ENCODE data around the gene DUSP1. TPM values are rescaled to one million over a fixed set of nuclear protein-coding genes. Genes with fewer than 3 reads are reported as not detected.
A peak's percentile ranks its signal among the peaks of the same experiment; 100 is the strongest.

Gene DUSP1
- total RNA-seq, 1 donor from 2014 or later = 2,876 TPM

DNA sequence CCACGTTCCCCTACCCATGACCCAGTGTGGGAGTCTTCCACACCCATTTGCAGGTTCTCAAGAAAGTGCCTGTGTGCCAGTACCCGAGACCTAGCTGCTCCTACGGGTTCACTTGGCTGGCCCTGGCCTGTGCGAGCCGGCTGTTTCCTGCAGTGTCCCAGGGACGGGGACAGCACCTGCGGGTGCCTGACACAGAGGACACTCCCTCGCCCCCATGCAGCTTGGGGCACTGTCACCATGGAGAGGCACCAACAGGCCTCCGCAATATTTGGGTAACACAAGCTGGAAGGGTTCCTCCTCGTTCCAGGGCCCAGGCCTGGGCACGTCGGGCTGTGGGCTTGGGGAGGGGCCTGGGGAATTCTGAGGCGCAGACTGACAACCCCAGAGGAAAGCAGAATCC is 41.4 kb downstream of the DUSP1 start:
- no peak for DNase-seq (ENCODE audit: extremely low spot score in 2 of 2)
- Histone ChIP-seq H3K9me3 (no peaks in the 10 kb centered on the region), H3K4me1 (peaks cover 31% of the 10 kb centered on the region), H3K36me3 (no peaks in the 10 kb centered on the region), H3K27me3 (no peaks in the 10 kb centered on the region), H3K27ac (peak overlapping the region; percentile 10), H3K4me3 (no peak overlapping the region)
- TF ChIP-seq POLR2A (IDR thresholded peaks at IDR 0.05) (no peak), POLR2AphosphoS5 (IDR thresholded peaks at IDR 0.05; ENCODE audit: insufficient read depth in 1 of 2, low read depth in 1 of 2) (no peak)
- TF ChIP-seq, protein P1, sequence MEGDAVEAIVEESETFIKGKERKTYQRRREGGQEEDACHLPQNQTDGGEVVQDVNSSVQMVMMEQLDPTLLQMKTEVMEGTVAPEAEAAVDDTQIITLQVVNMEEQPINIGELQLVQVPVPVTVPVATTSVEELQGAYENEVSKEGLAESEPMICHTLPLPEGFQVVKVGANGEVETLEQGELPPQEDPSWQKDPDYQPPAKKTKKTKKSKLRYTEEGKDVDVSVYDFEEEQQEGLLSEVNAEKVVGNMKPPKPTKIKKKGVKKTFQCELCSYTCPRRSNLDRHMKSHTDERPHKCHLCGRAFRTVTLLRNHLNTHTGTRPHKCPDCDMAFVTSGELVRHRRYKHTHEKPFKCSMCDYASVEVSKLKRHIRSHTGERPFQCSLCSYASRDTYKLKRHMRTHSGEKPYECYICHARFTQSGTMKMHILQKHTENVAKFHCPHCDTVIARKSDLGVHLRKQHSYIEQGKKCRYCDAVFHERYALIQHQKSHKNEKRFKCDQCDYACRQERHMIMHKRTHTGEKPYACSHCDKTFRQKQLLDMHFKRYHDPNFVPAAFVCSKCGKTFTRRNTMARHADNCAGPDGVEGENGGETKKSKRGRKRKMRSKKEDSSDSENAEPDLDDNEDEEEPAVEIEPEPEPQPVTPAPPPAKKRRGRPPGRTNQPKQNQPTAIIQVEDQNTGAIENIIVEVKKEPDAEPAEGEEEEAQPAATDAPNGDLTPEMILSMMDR (IDR thresholded peaks at IDR 0.05) = no peak
- intact Hi-C loops (cut with DNase I) = no loop called here

DNA sequence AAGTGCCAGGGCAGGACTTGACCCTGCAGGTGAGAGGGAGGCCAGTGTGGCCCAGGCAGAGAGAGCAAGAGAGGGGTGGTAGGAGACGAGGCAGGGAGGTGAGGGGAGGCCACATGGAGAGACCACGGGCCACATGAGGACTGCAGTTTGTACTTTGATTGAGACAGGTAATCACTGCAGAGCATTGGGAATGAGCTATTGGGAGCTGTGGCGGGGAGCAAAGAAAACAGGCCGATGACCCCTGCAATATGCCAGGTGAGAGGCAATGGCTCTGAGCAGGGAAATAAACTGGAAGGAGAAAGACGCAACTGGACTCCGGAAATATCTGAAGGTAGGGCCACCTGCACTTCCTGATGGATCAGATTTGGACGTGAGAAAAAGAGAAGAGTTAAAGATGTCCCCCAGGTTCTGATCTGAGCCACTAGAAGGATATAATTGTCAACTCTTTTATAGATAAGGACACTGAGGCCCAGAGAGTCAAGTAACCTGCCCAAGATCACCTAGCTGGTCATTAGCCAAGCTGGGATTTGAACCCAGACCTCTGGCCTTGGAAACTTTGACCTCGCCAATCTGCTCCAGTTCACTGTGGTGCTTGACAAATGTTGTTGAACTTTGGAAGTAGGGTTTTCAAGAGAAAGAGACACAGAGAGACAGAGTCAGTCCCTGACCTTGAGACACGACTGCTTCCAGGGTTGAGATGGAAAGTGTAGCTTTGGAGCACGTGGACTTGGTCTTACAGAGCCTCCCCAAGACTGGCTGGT is 42.3 kb downstream of the DUSP1 start:
- H3K27me3 ChIP-seq = no peaks in the 10 kb centered on the region
- no peaks in the 10 kb centered on the region for H3K9me3 ChIP-seq
- H3K36me3 ChIP-seq = no peaks in the 10 kb centered on the region
- H3K27ac ChIP-seq = no peak overlapping the region
- intact Hi-C loops (cut with DNase I) = no loop called here
- H3K4me1 ChIP-seq = peaks cover 22% of the 10 kb centered on the region
- TF ChIP-seq POLR2A (IDR thresholded peaks at IDR 0.05) (no peak), POLR2AphosphoS5 (IDR thresholded peaks at IDR 0.05; ENCODE audit: insufficient read depth in 1 of 2, low read depth in 1 of 2) (no peak)
- TF ChIP-seq, protein P1 (IDR thresholded peaks at IDR 0.05) = no peak
- DNase-seq (ENCODE audit: extremely low spot score in 2 of 2) = no peak
- no peak overlapping the region for H3K4me3 ChIP-seq

DNA sequence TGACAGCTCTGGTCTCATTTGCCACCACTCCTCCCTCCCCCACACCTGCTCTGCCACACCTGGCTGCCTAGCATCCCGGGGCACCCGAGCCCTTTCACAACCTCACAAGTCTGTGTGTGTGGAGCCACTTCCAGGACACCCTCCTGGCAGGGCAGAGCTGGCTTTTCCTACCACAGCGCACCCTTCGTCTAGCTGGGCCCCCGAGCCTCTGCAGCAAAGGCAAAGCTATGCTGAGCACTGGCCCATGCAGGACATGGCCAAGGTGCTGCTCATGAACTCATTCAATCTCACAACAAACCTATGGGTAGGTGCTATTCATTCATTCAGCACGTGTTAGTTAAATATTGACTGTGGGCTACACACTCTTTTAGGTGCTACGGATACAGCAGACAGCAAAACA is 43.4 kb downstream of the DUSP1 start:
- Histone ChIP-seq H3K36me3 (no peaks in the 10 kb centered on the region), H3K27me3 (no peaks in the 10 kb centered on the region), H3K9me3 (no peaks in the 10 kb centered on the region), H3K4me1 (peaks cover 12% of the 10 kb centered on the region), H3K4me3 (no peak overlapping the region), H3K27ac (no peak overlapping the region)
- intact Hi-C loops (cut with DNase I) = no loop called here
- DNase-seq (ENCODE audit: extremely low spot score in 2 of 2) = no peak
- TF ChIP-seq POLR2AphosphoS5 (IDR thresholded peaks at IDR 0.05; ENCODE audit: insufficient read depth in 1 of 2, low read depth in 1 of 2) (no peak), POLR2A (IDR thresholded peaks at IDR 0.05) (no peak)
- TF ChIP-seq, protein P1 (IDR thresholded peaks at IDR 0.05) = no peak

DNA sequence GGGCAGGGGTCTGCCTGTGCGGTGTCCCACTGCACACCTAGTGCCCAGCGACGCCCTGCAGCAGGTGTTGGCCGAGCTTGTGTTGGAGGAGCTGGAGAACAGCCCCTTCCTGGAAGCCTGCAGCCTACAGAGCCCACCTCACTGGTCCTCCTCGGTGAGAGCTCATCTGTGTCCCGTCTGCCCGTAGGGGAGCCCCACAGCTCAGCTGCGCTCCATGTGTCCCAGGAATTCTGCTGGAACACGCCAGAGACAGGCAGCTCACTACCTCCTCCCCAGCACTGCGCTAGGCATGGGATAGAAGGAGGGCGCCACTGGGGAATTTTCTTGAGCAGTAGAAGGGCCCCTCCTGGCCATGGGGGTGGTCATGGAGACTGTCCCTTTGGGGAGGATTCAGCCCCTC is 44.0 kb downstream of the DUSP1 start:
- Histone ChIP-seq H3K4me3 (no peak overlapping the region), H3K27me3 (no peaks in the 10 kb centered on the region), H3K36me3 (no peaks in the 10 kb centered on the region), H3K9me3 (no peaks in the 10 kb centered on the region), H3K4me1 (peaks cover 12% of the 10 kb centered on the region), H3K27ac (no peak overlapping the region)
- TF ChIP-seq, protein P1 (IDR thresholded peaks at IDR 0.05) = no peak
- no peak for TF ChIP-seq POLR2AphosphoS5 (IDR thresholded peaks at IDR 0.05; ENCODE audit: insufficient read depth in 1 of 2, low read depth in 1 of 2)
- TF ChIP-seq POLR2A (IDR thresholded peaks at IDR 0.05) = no peak
- DNase-seq (ENCODE audit: extremely low spot score in 2 of 2) = no peak
- intact Hi-C loops (cut with DNase I) = no loop called here

DNA sequence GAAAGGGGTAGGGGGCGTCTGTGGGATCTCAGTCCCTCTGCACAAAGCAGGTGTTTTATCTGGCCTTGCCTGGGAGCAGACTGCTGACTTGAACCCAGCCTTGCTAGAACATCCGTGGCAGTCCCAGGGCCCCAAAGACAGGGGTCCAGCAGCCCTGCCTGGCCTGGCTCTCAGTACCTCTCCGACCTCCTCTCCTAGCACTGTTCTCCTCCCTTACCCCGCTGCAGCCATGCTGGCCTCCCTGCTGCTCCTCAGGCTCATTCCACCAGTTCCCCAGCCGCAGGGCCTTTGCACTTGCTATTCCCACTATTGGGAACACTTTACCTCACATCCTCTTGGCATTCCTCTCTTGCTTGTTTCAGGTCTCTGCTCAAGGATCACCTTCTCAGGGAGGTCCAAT is 45.2 kb downstream of the DUSP1 start:
- DNase-seq (ENCODE audit: extremely low spot score in 2 of 2) = no peak
- Histone ChIP-seq H3K4me3 (no peak overlapping the region), H3K4me1 (peaks cover 15% of the 10 kb centered on the region), H3K36me3 (no peaks in the 10 kb centered on the region), H3K27ac (no peak overlapping the region), H3K27me3 (no peaks in the 10 kb centered on the region), H3K9me3 (no peaks in the 10 kb centered on the region)
- TF ChIP-seq, protein P1 (IDR thresholded peaks at IDR 0.05) = no peak
- TF ChIP-seq POLR2A (IDR thresholded peaks at IDR 0.05) = no peak
- no peak for TF ChIP-seq POLR2AphosphoS5 (IDR thresholded peaks at IDR 0.05; ENCODE audit: insufficient read depth in 1 of 2, low read depth in 1 of 2)
- intact Hi-C loops (cut with DNase I) = no loop called here

All from vagina (tissue), 2 donors.